B cell (primary cell): ENCODE measurements around the gene FRG1. TPM values are rescaled to one million over a fixed set of nuclear protein-coding genes. Genes with fewer than 3 reads are reported as not detected.
"Not testable (repeated sequence)": the region's sequence is repeated elsewhere in the genome, so short reads cannot be mapped to it uniquely, and the experiment has no call there.

ENCODE experiments used
- ATAC-seq: fragments of 200-7000 bp; cut with Tn5 transposase; one replicate; pipeline ENCODE4 v1.10.0; 2021; ENCODE audit warnings: low read depth, mild to moderate bottlenecking, moderate number of reproducible peaks, moderate library complexity
- CTCF ChIA-PET: fragments of 350-600 bp; sonication (Branson Sonifier 250); formaldehyde crosslinking; loops from one replicate; lab custom pipeline; 2021; ENCODE audit warnings: antibody characterized with exemption, inconsistent platforms; lab: Charles Lee
- POLR2A ChIA-PET: fragments of 350-600 bp; sonication (Branson Sonifier 250); formaldehyde crosslinking; loops from one replicate; lab custom pipeline; 2021; ENCODE audit warnings: antibody characterized with exemption; lab: Charles Lee
- DNase-seq: peaks from one replicate; pipeline ENCODE4 v3.0.0; 2013
- H2AFZ ChIP-seq: 2 replicates; pipeline ENCODE4 v1.6.1; 2012; ENCODE audit warnings: mild to moderate bottlenecking, low read depth, low read length; ENCODE audit not compliant: insufficient read depth, poor library complexity, severe bottlenecking
- H3K27ac ChIP-seq, 2 donors: 1 replicate in 1 of 2; 2 replicates in 1 of 2; pipeline ENCODE4 v1.5.1; 2012 to 2013; ENCODE audit warnings: low read length in 2 of 2, mild to moderate bottlenecking in 2 of 2, moderate library complexity in 1 of 2
- H3K27me3 ChIP-seq, 4 experiments: fragments of 200-600 bp in 1 of 4; sonication (generic) in 1 of 4; replicated peaks in 1 of 4; 1 replicate in 2 of 4; 2 replicates in 2 of 4; pipeline versions ENCODE4 v1.6.1 to v1.7.0; 2013 to 2016; ENCODE audit warnings: low read length in 3 of 4, mild to moderate bottlenecking in 2 of 4, mixed read lengths in 1 of 4, moderate library complexity in 1 of 4; ENCODE audit not compliant: insufficient read depth in 4 of 4, control insufficient read depth in 3 of 4; ENCODE audit errors: control extremely low read depth in 1 of 4
- H3K36me3 ChIP-seq, 2 experiments: replicated peaks in 1 of 2; 1 replicate in 1 of 2; 2 replicates in 1 of 2; pipeline versions ENCODE4 v1.6.1 to v1.7.1; 2013; ENCODE audit warnings: low read length in 1 of 2; ENCODE audit not compliant: insufficient read depth in 2 of 2, control insufficient read depth in 1 of 2; ENCODE audit errors: control extremely low read depth in 1 of 2, extremely low read depth in 1 of 2
- H3K4me1 ChIP-seq, 2 donors: fragments of 200-600 bp in 1 of 2; sonication (generic) in 1 of 2; 1 replicate in 1 of 2; 2 replicates in 1 of 2; pipeline versions ENCODE4 v1.5.1 to v1.6.1; 2013 to 2017; ENCODE audit warnings: low read length in 2 of 2; ENCODE audit not compliant: control insufficient read depth in 2 of 2, insufficient read depth in 2 of 2
- H3K4me2 ChIP-seq: replicated peaks from 2 replicates; pipeline ENCODE3; 2012; ENCODE audit warnings: mild to moderate bottlenecking, low read depth, low read length; ENCODE audit not compliant: poor library complexity, severe bottlenecking
- H3K4me3 ChIP-seq, 5 experiments: fragments of 200-600 bp in 1 of 5; sonication (generic) in 1 of 5; 1 replicate in 3 of 5; 2 replicates in 2 of 5; pipeline versions ENCODE4 v1.5.1 to v1.7.0; 2011 to 2016; ENCODE audit warnings: low read length in 4 of 5, mild to moderate bottlenecking in 4 of 5, low read depth in 2 of 5, control low read depth in 1 of 5, moderate library complexity in 1 of 5; ENCODE audit not compliant: insufficient read depth in 1 of 5; ENCODE audit errors: control extremely low read depth in 1 of 5, extremely low read depth in 1 of 5
- H3K79me2 ChIP-seq: fragments of 200-600 bp; sonication (generic); one replicate; pipeline ENCODE4 v1.6.0; 2016; ENCODE audit warnings: low read length; ENCODE audit not compliant: control insufficient read depth, insufficient read depth
- H3K9ac ChIP-seq: fragments of 200-600 bp; sonication (generic); 2 replicates; pipeline ENCODE4 v1.6.1; 2017; ENCODE audit warnings: mild to moderate bottlenecking, low read length, moderate library complexity
- H3K9me3 ChIP-seq, 3 donors: one replicate each; pipeline versions ENCODE4 v1.6.1 to v1.7.1; 2013; ENCODE audit warnings: low read length in 2 of 3; ENCODE audit not compliant: control insufficient read depth in 2 of 3, insufficient read depth in 1 of 3; ENCODE audit errors: control extremely low read depth in 1 of 3
- H4K20me1 ChIP-seq: 2 replicates; pipeline ENCODE4 v1.6.0; 2012; ENCODE audit warnings: mild to moderate bottlenecking, low read length; ENCODE audit not compliant: insufficient read depth, control insufficient read depth, poor library complexity, severe bottlenecking
- H3K27ac Mint-ChIP-seq: one replicate; pipeline ENCODE4 v1.8.0; 2021; ENCODE audit warnings: mixed read lengths
- H3K27me3 Mint-ChIP-seq: one replicate; pipeline ENCODE4 v1.8.0; 2021; ENCODE audit warnings: mixed read lengths
- H3K4me1 Mint-ChIP-seq: one replicate; pipeline ENCODE4 v1.8.0; 2021; ENCODE audit warnings: mixed read lengths
- H3K4me3 Mint-ChIP-seq: one replicate; pipeline ENCODE4 v1.8.0; 2021; ENCODE audit warnings: mixed read lengths
- H3K9me3 Mint-ChIP-seq: one replicate; pipeline ENCODE4 v1.8.0; 2022; ENCODE audit warnings: mixed read lengths; ENCODE audit not compliant: insufficient read depth
- EZH2 ChIP-seq: IDR thresholded peaks from 2 replicates; pipeline ENCODE4 v1.6.1; 2012; ENCODE audit warnings: borderline replicate concordance, low read depth, mild to moderate bottlenecking, moderate library complexity, low read length; ENCODE audit not compliant: insufficient read depth, poor library complexity, severe bottlenecking
- WGBS: methylation state at CpG from one replicate; pipeline ENCODE4 v1.1.5; 2013; ENCODE audit warnings: missing lambda C conversion rate; ENCODE audit not compliant: insufficient coverage; 5-methylcytosine and 5-hydroxymethylcytosine counted together
- intact Hi-C: fragments of 100-400 bp; cut with micrococcal nuclease; formaldehyde crosslinking; loops from one replicate; pipeline ENCODE4 v1.10.0; 2022
- polyA plus RNA-seq: library from polyadenylated mRNA; depleted of rRNA; stranded (reverse); fragments of >200 nt; gene quantifications from 2 replicates; pipeline ENCODE4 v1.2.3, GENCODE V29; 2012
- total RNA-seq, 2 donors: library from RNA; stranded (reverse); fragments of 120-200 nt in 1 of 2; gene quantifications; 1 replicate in 1 of 2; 2 replicates in 1 of 2; pipeline versions ENCODE4 v1.2.3 to v1.2.4, GENCODE V29; 2013 to 2022
- TF ChIP-seq, protein P1 (sequence below): fragments of 200-600 bp; IDR thresholded peaks from one replicate; pipeline ENCODE4 v1.8.0; 2022; ENCODE audit warnings: antibody characterized with exemption, mild to moderate bottlenecking

Gene FRG1
- total and polyA plus RNA-seq, 2 donors (not counting 1 experiment from before 2014, with no cell fraction given): 13.6 to 48.0 TPM

- CTCF ChIA-PET: interaction anchor here (2.3 kb wide), 1 partner anchor 13 kb away, joined by 6 read pairs; no protein-coding TSS in a partner anchor
- TF ChIP-seq, protein P1, sequence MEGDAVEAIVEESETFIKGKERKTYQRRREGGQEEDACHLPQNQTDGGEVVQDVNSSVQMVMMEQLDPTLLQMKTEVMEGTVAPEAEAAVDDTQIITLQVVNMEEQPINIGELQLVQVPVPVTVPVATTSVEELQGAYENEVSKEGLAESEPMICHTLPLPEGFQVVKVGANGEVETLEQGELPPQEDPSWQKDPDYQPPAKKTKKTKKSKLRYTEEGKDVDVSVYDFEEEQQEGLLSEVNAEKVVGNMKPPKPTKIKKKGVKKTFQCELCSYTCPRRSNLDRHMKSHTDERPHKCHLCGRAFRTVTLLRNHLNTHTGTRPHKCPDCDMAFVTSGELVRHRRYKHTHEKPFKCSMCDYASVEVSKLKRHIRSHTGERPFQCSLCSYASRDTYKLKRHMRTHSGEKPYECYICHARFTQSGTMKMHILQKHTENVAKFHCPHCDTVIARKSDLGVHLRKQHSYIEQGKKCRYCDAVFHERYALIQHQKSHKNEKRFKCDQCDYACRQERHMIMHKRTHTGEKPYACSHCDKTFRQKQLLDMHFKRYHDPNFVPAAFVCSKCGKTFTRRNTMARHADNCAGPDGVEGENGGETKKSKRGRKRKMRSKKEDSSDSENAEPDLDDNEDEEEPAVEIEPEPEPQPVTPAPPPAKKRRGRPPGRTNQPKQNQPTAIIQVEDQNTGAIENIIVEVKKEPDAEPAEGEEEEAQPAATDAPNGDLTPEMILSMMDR: no peak
- TF ChIP-seq EZH2: no peak
- Histone ChIP-seq H3K4me1 (no peaks in the 10 kb centered on the region), H4K20me1 (no peaks in the 10 kb centered on the region), H3K4me2 (no peak overlapping the region), H2AFZ (no peak overlapping the region), H3K27me3 (no peaks in the 10 kb centered on the region), H3K27ac (no peak overlapping the region), H3K36me3 (no peaks in the 10 kb centered on the region), H3K9me3 (peaks cover 6 to 17% (median 16%) of the 10 kb centered on the region in 3 donors), H3K79me2 (no peaks in the 10 kb centered on the region), H3K9ac (no peak overlapping the region), H3K4me3 (no peak overlapping the region)
- H3K4me1 Mint-ChIP-seq: no peaks in the 10 kb centered on the region
- 98% methylated on average over 20 of the region's 23 CpGs for WGBS
- H3K27ac Mint-ChIP-seq: no peak overlapping the region
- POLR2A ChIA-PET: no interaction called here
- intact Hi-C loops: no loop called here
- peaks cover 2% of the 10 kb centered on the region for H3K9me3 Mint-ChIP-seq
- no peaks in the 10 kb centered on the region for H3K27me3 Mint-ChIP-seq
- no peak for ATAC-seq
- no peak for DNase-seq
- H3K4me3 Mint-ChIP-seq: no peak overlapping the region
Observed at GRCh38 chr4:189917161-189917891, 23.3 kb upstream of the FRG1 start.

DNA sequence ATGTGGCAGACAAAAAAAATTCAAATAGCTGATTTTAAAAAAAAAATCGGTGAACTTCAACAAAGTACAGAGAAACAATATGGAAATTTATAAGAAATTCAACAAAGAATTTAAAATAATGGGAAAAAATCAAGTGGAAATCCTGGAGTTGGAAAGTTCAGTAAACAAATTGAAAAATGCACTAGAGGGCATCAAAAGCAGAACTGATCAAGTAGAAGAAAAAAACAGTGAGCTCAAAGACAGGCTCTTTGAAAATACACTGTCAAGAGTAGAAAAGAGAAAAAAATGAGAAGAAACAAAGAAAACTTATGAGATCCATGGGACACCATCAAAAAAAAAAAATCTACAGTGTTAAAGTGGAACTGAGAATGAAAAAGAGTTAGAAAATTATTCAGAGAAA lies 19.6 kb upstream of the FRG1 start:
- H3K4me1 Mint-ChIP-seq: no peaks in the 10 kb centered on the region
- no peak overlapping the region for H3K27ac Mint-ChIP-seq
- no peak overlapping the region for H3K27ac ChIP-seq
- no peak overlapping the region for H3K9ac ChIP-seq
- no peak for ATAC-seq
- peaks cover 6 to 17% (median 16%) of the 10 kb centered on the region in 3 donors for H3K9me3 ChIP-seq
- no CpG with 5 or more reads among the region's 1 CpG for WGBS
- H3K4me2 ChIP-seq: no peak overlapping the region
- POLR2A ChIA-PET: no interaction called here
- H3K4me3 ChIP-seq: no peak overlapping the region
- TF ChIP-seq EZH2: no peak
- TF ChIP-seq, protein P1: no peak
- no peak for DNase-seq
- intact Hi-C loops: no loop called here
- peaks cover 4% of the 10 kb centered on the region for H3K9me3 Mint-ChIP-seq
- no peaks in the 10 kb centered on the region for H3K4me1 ChIP-seq
- no peaks in the 10 kb centered on the region for H3K79me2 ChIP-seq
- no peaks in the 10 kb centered on the region for H3K36me3 ChIP-seq
- CTCF ChIA-PET: no interaction called here
- H3K27me3 ChIP-seq: no peaks in the 10 kb centered on the region
- H3K27me3 Mint-ChIP-seq: no peaks in the 10 kb centered on the region
- no peaks in the 10 kb centered on the region for H4K20me1 ChIP-seq
- H2AFZ ChIP-seq: no peak overlapping the region
- no peak overlapping the region for H3K4me3 Mint-ChIP-seq

GRCh38 chr4:189926742-189927141 lies 13.9 kb upstream of the FRG1 start:
- H2AFZ ChIP-seq, H3K27me3 Mint-ChIP-seq, POLR2A ChIA-PET, H3K36me3 ChIP-seq, H3K9ac ChIP-seq, ATAC-seq, H3K79me2 ChIP-seq, H3K27me3 ChIP-seq, H3K9me3 ChIP-seq, intact Hi-C loops, H3K4me3 ChIP-seq, CTCF ChIA-PET, DNase-seq, H3K4me3 Mint-ChIP-seq, H3K27ac Mint-ChIP-seq, H3K27ac ChIP-seq, H4K20me1 ChIP-seq, H3K9me3 Mint-ChIP-seq, H3K4me2 ChIP-seq, H3K4me1 Mint-ChIP-seq, H3K4me1 ChIP-seq: not testable (repeated sequence)
- 94% methylated on average over 5 of the region's 5 CpGs for WGBS
